Panc1 (cell line): ENCODE measurements around the gene CLDN5. TPM values are rescaled to one million over a fixed set of nuclear protein-coding genes. Genes with fewer than 3 reads are reported as not detected.

Source experiments
- ATAC-seq: fragments of 200-7000 bp; cut with Tn5 transposase; 2 replicates; pipeline ENCODE4 v1.9.1; 2020; ENCODE audit warnings: mild to moderate bottlenecking, moderate library complexity
- BruUV-seq: library from RNA; stranded (reverse); fragments of 400-500 nt; replicated peaks from 2 replicates; lab custom pipeline; 2021; lab: Mats Ljungman, UMichigan
- CTCF ChIA-PET: fragments of 300-600 bp; sonication (Branson Sonifier 250); formaldehyde crosslinking; loops from one replicate; lab custom pipeline; 2022; ENCODE audit warnings: antibody characterized with exemption; lab: Charles Lee
- POLR2A ChIA-PET: fragments of 300-600 bp; sonication (Branson Sonifier 250); formaldehyde crosslinking; loops from one replicate; lab custom pipeline; 2022; ENCODE audit warnings: antibody characterized with exemption; lab: Charles Lee
- DNase-seq: peaks from one replicate; pipeline ENCODE4 v3.0.0-alpha.2; 2010; ENCODE audit warnings: low read depth, low spot score
- H3K27ac ChIP-seq: 2 replicates; pipeline ENCODE4 v1.5.1; 2011; ENCODE audit warnings: mild to moderate bottlenecking, low read length, inconsistent platforms
- H3K27me3 ChIP-seq: fragments of 200-500 bp; sonication (Bioruptor generic); 2 replicates; pipeline ENCODE4 v1.6.0; 2014; ENCODE audit warnings: low read length, inconsistent platforms; ENCODE audit not compliant: control insufficient read depth, insufficient read depth
- H3K36me3 ChIP-seq: fragments of 200-500 bp; sonication (Bioruptor generic); 2 replicates; pipeline ENCODE4 v1.5.1; 2014; ENCODE audit warnings: inconsistent platforms, mild to moderate bottlenecking, low read length, moderate library complexity; ENCODE audit not compliant: control insufficient read depth, insufficient read depth
- H3K4me1 ChIP-seq: 2 replicates; pipeline ENCODE4 v1.5.1; 2011; ENCODE audit warnings: inconsistent platforms, mild to moderate bottlenecking, low read length, moderate library complexity; ENCODE audit not compliant: control insufficient read depth, insufficient read depth
- H3K4me3 ChIP-seq, 2 experiments: 2 replicates each; pipeline ENCODE4 v1.5.1; 2011 to 2012; ENCODE audit warnings: low read depth in 2 of 2, low read length in 2 of 2, mild to moderate bottlenecking in 2 of 2, inconsistent platforms in 1 of 2, moderate library complexity in 1 of 2
- H3K9me3 ChIP-seq: fragments of 200-500 bp; sonication (Bioruptor generic); 2 replicates; pipeline ENCODE4 v1.5.1; 2014; ENCODE audit warnings: low read depth, mild to moderate bottlenecking, inconsistent platforms, low read length, moderate library complexity; ENCODE audit not compliant: control insufficient read depth, insufficient read depth
- POLR2AphosphoS5 ChIP-seq: IDR thresholded peaks from 2 replicates; pipeline ENCODE4 v1.6.1; 2012; ENCODE audit warnings: mild to moderate bottlenecking, low read depth, low read length, moderate library complexity
- SIN3A ChIP-seq: IDR thresholded peaks from 2 replicates; pipeline ENCODE4 v1.6.1; 2012; ENCODE audit warnings: low read depth, mild to moderate bottlenecking, low read length, moderate library complexity, borderline replicate concordance; ENCODE audit not compliant: insufficient read depth
- TCF7L2 ChIP-seq: IDR thresholded peaks from 2 replicates; pipeline ENCODE4 v1.6.1; 2011; ENCODE audit warnings: mild to moderate bottlenecking, low read depth, low read length, inconsistent platforms
- in situ Hi-C: cut with HindIII; loops from 2 replicates; pipeline ENCODE4 v1.10.0; 2016; ENCODE audit warnings: low sequenced_read_pairs, low pct_unique_long_range_greater_than_20kb
- intact Hi-C: fragments of 100-400 bp; cut with micrococcal nuclease; formaldehyde crosslinking; loops from one replicate; pipeline ENCODE4 v1.10.0; 2022; ENCODE audit not compliant: unreplicated experiment
- total RNA-seq: library from RNA; stranded (reverse); gene quantifications from one replicate; pipeline ENCODE4 v1.2.1, GENCODE V29; 2021; ENCODE audit not compliant: unreplicated experiment
- TF ChIP-seq, protein P1 (sequence below): fragments of 450-650 bp; IDR thresholded peaks from 2 replicates; pipeline ENCODE4 v1.5.1; 2017; ENCODE audit warnings: mild to moderate bottlenecking
- TF ChIP-seq, protein P2 (sequence below), 2 experiments: IDR thresholded peaks; 2 replicates each; pipeline ENCODE4 v1.6.1; 2011 to 2012; ENCODE audit warnings: low read depth in 2 of 2, control low read depth in 1 of 2, low read length in 1 of 2, mild to moderate bottlenecking in 1 of 2, moderate library complexity in 1 of 2; ENCODE audit not compliant: insufficient read depth in 1 of 2

Gene CLDN5
- total RNA-seq, 1 experiment from 2014 or later = 0.18 TPM

DNA sequence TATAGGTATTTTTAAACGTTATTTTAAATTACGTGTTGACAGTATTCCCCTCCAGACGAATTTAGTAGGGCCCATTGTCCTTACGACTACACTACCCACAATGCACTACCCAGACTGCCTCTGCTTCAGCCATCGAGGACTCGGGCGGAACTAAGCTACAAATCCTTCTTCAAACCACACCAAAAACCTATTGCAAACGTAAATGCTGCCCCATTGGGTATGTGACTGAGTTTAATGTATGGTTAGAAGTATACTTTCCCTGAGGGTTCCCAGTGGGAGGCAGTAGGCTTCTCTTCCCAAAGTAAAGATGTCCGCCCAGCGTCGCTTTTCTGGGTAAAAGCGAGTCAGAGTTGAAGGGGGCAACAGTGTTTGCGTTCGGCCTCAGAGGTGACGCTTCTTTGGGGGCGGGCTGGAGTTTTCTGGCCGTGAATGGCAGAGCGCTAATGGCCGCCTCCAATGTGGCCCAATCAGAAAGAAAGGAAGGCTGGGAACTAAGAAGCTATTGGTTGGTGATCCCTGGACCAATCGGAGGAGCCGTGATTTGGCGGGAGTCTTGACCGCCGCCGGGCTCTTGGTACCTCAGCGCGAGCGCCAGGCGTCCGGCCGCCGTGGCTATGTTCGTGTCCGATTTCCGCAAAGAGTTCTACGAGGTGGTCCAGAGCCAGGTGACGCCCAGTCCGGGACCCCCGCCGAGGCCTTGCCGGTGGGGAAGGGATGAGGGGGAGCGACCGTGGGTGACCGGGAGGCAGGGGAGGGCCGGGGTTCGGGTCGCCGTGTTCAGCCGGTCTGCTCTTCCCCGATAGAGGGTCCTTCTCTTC lies 44.6 kb downstream of the CLDN5 start, which contains the start of gene CDC45:
Gene CDC45, plus strand, starts transcription at position 566 of the 818 bp plus-strand sequence. Its CDS starts 49 bp downstream, at position 615.
- Histone ChIP-seq H3K4me3 (peak within 1 kb of the TSS; percentile 89 to 93), H3K27me3 (no peaks in the 10 kb centered on the region), H3K9me3 (no peaks in the 10 kb centered on the region), H3K27ac (peak within 1 kb of the TSS; percentile 100), H3K36me3 (peaks cover 3% of the 10 kb centered on the region), H3K4me1 (peaks cover 3% of the 10 kb centered on the region; the same call in 1 of the 2 replicates)
- TF ChIP-seq SIN3A (peak; percentile 98), POLR2AphosphoS5 (0 out of 2 replicates have a peak, but pooled peaks have one; percentile 33), TCF7L2 (no peak)
- TF ChIP-seq, protein P1, sequence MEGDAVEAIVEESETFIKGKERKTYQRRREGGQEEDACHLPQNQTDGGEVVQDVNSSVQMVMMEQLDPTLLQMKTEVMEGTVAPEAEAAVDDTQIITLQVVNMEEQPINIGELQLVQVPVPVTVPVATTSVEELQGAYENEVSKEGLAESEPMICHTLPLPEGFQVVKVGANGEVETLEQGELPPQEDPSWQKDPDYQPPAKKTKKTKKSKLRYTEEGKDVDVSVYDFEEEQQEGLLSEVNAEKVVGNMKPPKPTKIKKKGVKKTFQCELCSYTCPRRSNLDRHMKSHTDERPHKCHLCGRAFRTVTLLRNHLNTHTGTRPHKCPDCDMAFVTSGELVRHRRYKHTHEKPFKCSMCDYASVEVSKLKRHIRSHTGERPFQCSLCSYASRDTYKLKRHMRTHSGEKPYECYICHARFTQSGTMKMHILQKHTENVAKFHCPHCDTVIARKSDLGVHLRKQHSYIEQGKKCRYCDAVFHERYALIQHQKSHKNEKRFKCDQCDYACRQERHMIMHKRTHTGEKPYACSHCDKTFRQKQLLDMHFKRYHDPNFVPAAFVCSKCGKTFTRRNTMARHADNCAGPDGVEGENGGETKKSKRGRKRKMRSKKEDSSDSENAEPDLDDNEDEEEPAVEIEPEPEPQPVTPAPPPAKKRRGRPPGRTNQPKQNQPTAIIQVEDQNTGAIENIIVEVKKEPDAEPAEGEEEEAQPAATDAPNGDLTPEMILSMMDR = no peak
- TF ChIP-seq, protein P2, sequence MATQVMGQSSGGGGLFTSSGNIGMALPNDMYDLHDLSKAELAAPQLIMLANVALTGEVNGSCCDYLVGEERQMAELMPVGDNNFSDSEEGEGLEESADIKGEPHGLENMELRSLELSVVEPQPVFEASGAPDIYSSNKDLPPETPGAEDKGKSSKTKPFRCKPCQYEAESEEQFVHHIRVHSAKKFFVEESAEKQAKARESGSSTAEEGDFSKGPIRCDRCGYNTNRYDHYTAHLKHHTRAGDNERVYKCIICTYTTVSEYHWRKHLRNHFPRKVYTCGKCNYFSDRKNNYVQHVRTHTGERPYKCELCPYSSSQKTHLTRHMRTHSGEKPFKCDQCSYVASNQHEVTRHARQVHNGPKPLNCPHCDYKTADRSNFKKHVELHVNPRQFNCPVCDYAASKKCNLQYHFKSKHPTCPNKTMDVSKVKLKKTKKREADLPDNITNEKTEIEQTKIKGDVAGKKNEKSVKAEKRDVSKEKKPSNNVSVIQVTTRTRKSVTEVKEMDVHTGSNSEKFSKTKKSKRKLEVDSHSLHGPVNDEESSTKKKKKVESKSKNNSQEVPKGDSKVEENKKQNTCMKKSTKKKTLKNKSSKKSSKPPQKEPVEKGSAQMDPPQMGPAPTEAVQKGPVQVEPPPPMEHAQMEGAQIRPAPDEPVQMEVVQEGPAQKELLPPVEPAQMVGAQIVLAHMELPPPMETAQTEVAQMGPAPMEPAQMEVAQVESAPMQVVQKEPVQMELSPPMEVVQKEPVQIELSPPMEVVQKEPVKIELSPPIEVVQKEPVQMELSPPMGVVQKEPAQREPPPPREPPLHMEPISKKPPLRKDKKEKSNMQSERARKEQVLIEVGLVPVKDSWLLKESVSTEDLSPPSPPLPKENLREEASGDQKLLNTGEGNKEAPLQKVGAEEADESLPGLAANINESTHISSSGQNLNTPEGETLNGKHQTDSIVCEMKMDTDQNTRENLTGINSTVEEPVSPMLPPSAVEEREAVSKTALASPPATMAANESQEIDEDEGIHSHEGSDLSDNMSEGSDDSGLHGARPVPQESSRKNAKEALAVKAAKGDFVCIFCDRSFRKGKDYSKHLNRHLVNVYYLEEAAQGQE (IDR thresholded peaks at IDR 0.05; ENCODE audit: insufficient read depth in 1 of 2, low read depth in 2 of 2, low read length in 1 of 2) = no peak
- intact Hi-C loops (no loop called here), in situ Hi-C loops (no loop called here)
- DNase-seq (peak; percentile 84), ATAC-seq (peak; percentile 97)
- CTCF ChIA-PET = interaction anchor here (0.5 to 0.7 kb wide), 3 partner anchors 10 to 518 kb away, joined by 3 to 5 read pairs (median 3); no protein-coding TSS in a partner anchor
- no TSS peak for BruUV-seq
- POLR2A ChIA-PET = no interaction called here

DNA sequence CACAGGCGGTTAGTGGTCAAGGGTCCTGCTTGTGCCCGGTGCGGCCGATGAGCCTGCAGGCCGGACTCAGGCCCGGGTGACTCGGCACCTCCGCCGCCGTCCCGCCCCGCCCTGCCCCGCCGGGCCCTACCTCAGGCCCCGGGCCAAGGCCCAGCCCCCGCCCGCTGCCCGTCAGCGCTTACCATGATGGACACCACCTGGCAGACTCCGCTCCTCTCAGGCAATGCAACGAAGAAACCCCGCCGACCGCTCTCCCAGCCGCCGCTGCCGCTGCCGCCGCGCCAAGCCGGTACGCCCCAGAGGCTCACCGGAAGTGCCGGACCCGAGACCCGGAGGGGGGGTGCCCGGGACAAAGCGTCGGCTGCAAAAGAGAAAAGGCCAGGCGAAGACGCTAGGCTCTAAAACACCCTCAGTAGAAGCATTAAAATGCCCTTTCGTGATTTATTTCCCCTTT lies 45.3 kb downstream of the CLDN5 start, which contains the start of gene UFD1:
Gene UFD1, minus strand, starts transcription at position 293 of the 454 bp plus-strand sequence. Its CDS starts 108 bp downstream, at position 185.
- H3K27me3 ChIP-seq = no peaks in the 10 kb centered on the region
- intact Hi-C loops (no loop called here), in situ Hi-C loops (no loop called here)
- ATAC-seq = peak; percentile 82
- peak within 1 kb of the TSS; percentile 100 for H3K27ac ChIP-seq
- no peak for DNase-seq
- no TSS peak for BruUV-seq
- ChIA-PET POLR2A (interaction anchor here (0.6 kb wide), 1 partner anchor 15 kb away, joined by 3 read pairs; no protein-coding TSS in a partner anchor), CTCF (no interaction called here)
- H3K36me3 ChIP-seq = peaks cover 3% of the 10 kb centered on the region
- H3K9me3 ChIP-seq = no peaks in the 10 kb centered on the region
- TF ChIP-seq POLR2AphosphoS5 (peak; percentile 59; the same call in 1 of the 2 replicates), SIN3A (no peak)
- H3K4me1 ChIP-seq = peaks cover 3% of the 10 kb centered on the region; the same call in 1 of the 2 replicates
- peak within 1 kb of the TSS; percentile 89 to 93 for H3K4me3 ChIP-seq
